ENCODE results near the gene GAGE12C.
"Not testable (repeated sequence)": the region's sequence is repeated elsewhere in the genome, so short reads cannot be mapped to it uniquely, and the experiment has no call there.

GRCh38 chrX:49569152-49569551 lies 37.2 kb downstream of the GAGE12C start:
- not testable (repeated sequence) for TF ChIP-seq CBX3 (IDR thresholded peaks at IDR 0.05; ENCODE audit: borderline replicate concordance in 1 of 2, low read length in 2 of 2); SIN3B (IDR thresholded peaks at IDR 0.05; ENCODE audit: low read depth); SIN3A (IDR thresholded peaks at IDR 0.05; ENCODE audit: borderline replicate concordance in 2 of 2, control insufficient read depth in 1 of 2, low read depth in 2 of 2, low read length in 2 of 2); BDP1 (IDR thresholded peaks at IDR 0.05; ENCODE audit: insufficient read depth, insufficient read length); ZNF277 (CRISPR knock-in tag; IDR thresholded peaks at IDR 0.05; ENCODE audit: borderline replicate concordance); CBX5 (IDR thresholded peaks at IDR 0.05; ENCODE audit: borderline replicate concordance, low read depth); MAFK (IDR thresholded peaks at IDR 0.05; ENCODE audit: low read length); POLR2AphosphoS5 (IDR thresholded peaks at IDR 0.05; ENCODE audit: control insufficient read depth, insufficient read depth, low read depth, low read length); SLC30A9 (CRISPR knock-in tag; IDR thresholded peaks at IDR 0.05); CTCF (IDR thresholded peaks at IDR 0.05 in 2 of 3, conservative IDR thresholded peaks at IDR 0.05 in 1 of 3; ENCODE audit: insufficient read depth in 2 of 3, low read depth in 1 of 3, low read length in 3 of 3); SMAD4 (CRISPR knock-in tag; conservative IDR thresholded peaks at IDR 0.05); ESRRB (CRISPR knock-in tag; IDR thresholded peaks at IDR 0.05; ENCODE audit: borderline replicate concordance); MAX (CRISPR knock-in tag; IDR thresholded peaks at IDR 0.05)
- TF ChIP-seq, protein P1, sequence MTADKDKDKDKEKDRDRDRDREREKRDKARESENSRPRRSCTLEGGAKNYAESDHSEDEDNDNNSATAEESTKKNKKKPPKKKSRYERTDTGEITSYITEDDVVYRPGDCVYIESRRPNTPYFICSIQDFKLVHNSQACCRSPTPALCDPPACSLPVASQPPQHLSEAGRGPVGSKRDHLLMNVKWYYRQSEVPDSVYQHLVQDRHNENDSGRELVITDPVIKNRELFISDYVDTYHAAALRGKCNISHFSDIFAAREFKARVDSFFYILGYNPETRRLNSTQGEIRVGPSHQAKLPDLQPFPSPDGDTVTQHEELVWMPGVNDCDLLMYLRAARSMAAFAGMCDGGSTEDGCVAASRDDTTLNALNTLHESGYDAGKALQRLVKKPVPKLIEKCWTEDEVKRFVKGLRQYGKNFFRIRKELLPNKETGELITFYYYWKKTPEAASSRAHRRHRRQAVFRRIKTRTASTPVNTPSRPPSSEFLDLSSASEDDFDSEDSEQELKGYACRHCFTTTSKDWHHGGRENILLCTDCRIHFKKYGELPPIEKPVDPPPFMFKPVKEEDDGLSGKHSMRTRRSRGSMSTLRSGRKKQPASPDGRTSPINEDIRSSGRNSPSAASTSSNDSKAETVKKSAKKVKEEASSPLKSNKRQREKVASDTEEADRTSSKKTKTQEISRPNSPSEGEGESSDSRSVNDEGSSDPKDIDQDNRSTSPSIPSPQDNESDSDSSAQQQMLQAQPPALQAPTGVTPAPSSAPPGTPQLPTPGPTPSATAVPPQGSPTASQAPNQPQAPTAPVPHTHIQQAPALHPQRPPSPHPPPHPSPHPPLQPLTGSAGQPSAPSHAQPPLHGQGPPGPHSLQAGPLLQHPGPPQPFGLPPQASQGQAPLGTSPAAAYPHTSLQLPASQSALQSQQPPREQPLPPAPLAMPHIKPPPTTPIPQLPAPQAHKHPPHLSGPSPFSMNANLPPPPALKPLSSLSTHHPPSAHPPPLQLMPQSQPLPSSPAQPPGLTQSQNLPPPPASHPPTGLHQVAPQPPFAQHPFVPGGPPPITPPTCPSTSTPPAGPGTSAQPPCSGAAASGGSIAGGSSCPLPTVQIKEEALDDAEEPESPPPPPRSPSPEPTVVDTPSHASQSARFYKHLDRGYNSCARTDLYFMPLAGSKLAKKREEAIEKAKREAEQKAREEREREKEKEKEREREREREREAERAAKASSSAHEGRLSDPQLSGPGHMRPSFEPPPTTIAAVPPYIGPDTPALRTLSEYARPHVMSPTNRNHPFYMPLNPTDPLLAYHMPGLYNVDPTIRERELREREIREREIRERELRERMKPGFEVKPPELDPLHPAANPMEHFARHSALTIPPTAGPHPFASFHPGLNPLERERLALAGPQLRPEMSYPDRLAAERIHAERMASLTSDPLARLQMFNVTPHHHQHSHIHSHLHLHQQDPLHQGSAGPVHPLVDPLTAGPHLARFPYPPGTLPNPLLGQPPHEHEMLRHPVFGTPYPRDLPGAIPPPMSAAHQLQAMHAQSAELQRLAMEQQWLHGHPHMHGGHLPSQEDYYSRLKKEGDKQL (CRISPR knock-in tag; IDR thresholded peaks at IDR 0.05; ENCODE audit: borderline replicate concordance) = not testable (repeated sequence)

Measured in K562 (cell line).